Activated naive CD4-positive, alpha-beta T cell treated with anti-CD3 and anti-CD28 coated beads, Interleukin-2, amount 50 U/mL, for 24 hours (primary cell): ENCODE measurements around the gene CHCHD10.
A peak's percentile ranks its signal among the peaks of the same experiment; 100 is the strongest.

Experiments
- H3K27ac Mint-ChIP-seq: one replicate; pipeline ENCODE4 v1.8.0; 2021; ENCODE audit warnings: mild to moderate bottlenecking, mixed read lengths
- H3K27me3 Mint-ChIP-seq: one replicate; pipeline ENCODE4 v1.8.0; 2021; ENCODE audit warnings: mixed read lengths
- H3K36me3 Mint-ChIP-seq: one replicate; pipeline ENCODE4 v1.8.0; 2021; ENCODE audit warnings: mixed read lengths
- H3K4me1 Mint-ChIP-seq: one replicate; pipeline ENCODE4 v1.8.0; 2021; ENCODE audit warnings: mixed read lengths
- H3K4me3 Mint-ChIP-seq: one replicate; pipeline ENCODE4 v1.8.0; 2021; ENCODE audit warnings: mild to moderate bottlenecking, mixed read lengths
- H3K9me3 Mint-ChIP-seq: one replicate; pipeline ENCODE4 v1.8.0; 2021; ENCODE audit warnings: mixed read lengths

The CHCHD10 gene

GRCh38 chr22:23764899-23765881 is 2.6 kb downstream of the CHCHD10 start:
- Mint-ChIP-seq H3K27me3 (no peaks in the 10 kb centered on the region), H3K36me3 (no peaks in the 10 kb centered on the region), H3K4me3 (peak overlapping the region; percentile 59), H3K9me3 (no peaks in the 10 kb centered on the region), H3K4me1 (peaks cover 44% of the 10 kb centered on the region), H3K27ac (peak overlapping the region; percentile 77)

GRCh38 chr22:23763954-23764353 is 3.8 kb downstream of the CHCHD10 start:
- Mint-ChIP-seq H3K9me3 (no peaks in the 10 kb centered on the region), H3K27me3 (no peaks in the 10 kb centered on the region), H3K4me1 (peaks cover 42% of the 10 kb centered on the region), H3K27ac (no peak overlapping the region), H3K36me3 (no peaks in the 10 kb centered on the region), H3K4me3 (peak overlapping the region; percentile 78)

GRCh38 chr22:23763579-23763945 is 4.2 kb downstream of the CHCHD10 start:
- Mint-ChIP-seq H3K4me3 (peak overlapping the region; percentile 78), H3K4me1 (peaks cover 42% of the 10 kb centered on the region), H3K27me3 (no peaks in the 10 kb centered on the region), H3K36me3 (no peaks in the 10 kb centered on the region), H3K9me3 (no peaks in the 10 kb centered on the region), H3K27ac (no peak overlapping the region)

- H3K27ac Mint-ChIP-seq, result peak within 1 kb of the TSS; percentile 17
- H3K27me3 Mint-ChIP-seq, result no peaks in the 10 kb centered on the region
- no peaks in the 10 kb centered on the region for H3K9me3 Mint-ChIP-seq
- peak within 1 kb of the TSS; percentile 78 for H3K4me3 Mint-ChIP-seq
- H3K36me3 Mint-ChIP-seq, result no peaks in the 10 kb centered on the region
- peaks cover 42% of the 10 kb centered on the region for H3K4me1 Mint-ChIP-seq
Observed at GRCh38 chr22:23762842-23763578, 4.8 kb downstream of the CHCHD10 start, which contains the start of gene C22orf15. Gene C22orf15, plus strand, starts transcription at chr22:23762990. Its CDS starts 317 bp downstream, at chr22:23763307.

- H3K27ac Mint-ChIP-seq, result peak overlapping the region; percentile 42
- no peaks in the 10 kb centered on the region for H3K27me3 Mint-ChIP-seq
- H3K4me1 Mint-ChIP-seq, result peaks cover 26% of the 10 kb centered on the region
- H3K9me3 Mint-ChIP-seq, result no peaks in the 10 kb centered on the region
- no peaks in the 10 kb centered on the region for H3K36me3 Mint-ChIP-seq
- no peak overlapping the region for H3K4me3 Mint-ChIP-seq
Observed at GRCh38 chr22:23760056-23760455, 7.7 kb downstream of the CHCHD10 start.

- peaks cover 21% of the 10 kb centered on the region for H3K4me1 Mint-ChIP-seq
- no peak overlapping the region for H3K4me3 Mint-ChIP-seq
- H3K36me3 Mint-ChIP-seq, result no peaks in the 10 kb centered on the region
Observed at GRCh38 chr22:23759566-23759965, 8.2 kb downstream of the CHCHD10 start.

GRCh38 chr22:23756891-23757290 is 10.9 kb downstream of the CHCHD10 start:
- Mint-ChIP-seq H3K4me1 (peaks cover 3% of the 10 kb centered on the region), H3K9me3 (no peaks in the 10 kb centered on the region), H3K27me3 (no peaks in the 10 kb centered on the region), H3K36me3 (no peaks in the 10 kb centered on the region), H3K4me3 (no peak overlapping the region), H3K27ac (no peak overlapping the region)

More at GRCh38 chr22:23759566-23759965, 8.2 kb downstream of the CHCHD10 start:
- Mint-ChIP-seq H3K27ac (no peak overlapping the region), H3K27me3 (no peaks in the 10 kb centered on the region), H3K9me3 (no peaks in the 10 kb centered on the region)

- no peak overlapping the region for H3K27ac Mint-ChIP-seq
- H3K4me3 Mint-ChIP-seq, result no peak overlapping the region
Observed at GRCh38 chr22:23755711-23756110, 12.1 kb downstream of the CHCHD10 start.

GRCh38 chr22:23754980-23755636 is 12.7 kb downstream of the CHCHD10 start:
- no peaks in the 10 kb centered on the region for H3K9me3 Mint-ChIP-seq
- peaks cover 6% of the 10 kb centered on the region for H3K4me1 Mint-ChIP-seq
- H3K27me3 Mint-ChIP-seq, result no peaks in the 10 kb centered on the region
- no peak overlapping the region for H3K4me3 Mint-ChIP-seq
- no peak overlapping the region for H3K27ac Mint-ChIP-seq
- no peaks in the 10 kb centered on the region for H3K36me3 Mint-ChIP-seq

More at GRCh38 chr22:23755711-23756110, 12.1 kb downstream of the CHCHD10 start:
- peaks cover 2% of the 10 kb centered on the region for H3K4me1 Mint-ChIP-seq
- no peaks in the 10 kb centered on the region for H3K9me3 Mint-ChIP-seq
- no peaks in the 10 kb centered on the region for H3K27me3 Mint-ChIP-seq
- H3K36me3 Mint-ChIP-seq, result no peaks in the 10 kb centered on the region

- no peaks in the 10 kb centered on the region for H3K9me3 Mint-ChIP-seq
- no peak within 1 kb of the TSS for H3K4me3 Mint-ChIP-seq
- H3K27ac Mint-ChIP-seq, result no peak within 1 kb of the TSS
- peaks cover 11% of the 10 kb centered on the region for H3K4me1 Mint-ChIP-seq
- H3K27me3 Mint-ChIP-seq, result no peaks in the 10 kb centered on the region
- no peaks in the 10 kb centered on the region for H3K36me3 Mint-ChIP-seq
Observed at GRCh38 chr22:23754220-23754919, 13.4 kb downstream of the CHCHD10 start, which contains the start of gene VPREB3. Gene VPREB3, minus strand, starts transcription at chr22:23754425. Its CDS starts 62 bp downstream, at chr22:23754363.

- H3K4me3 Mint-ChIP-seq, result no peak overlapping the region
- H3K36me3 Mint-ChIP-seq, result no peaks in the 10 kb centered on the region
- H3K27me3 Mint-ChIP-seq, result no peaks in the 10 kb centered on the region
- peaks cover 11% of the 10 kb centered on the region for H3K4me1 Mint-ChIP-seq
- no peak overlapping the region for H3K27ac Mint-ChIP-seq
- H3K9me3 Mint-ChIP-seq, result no peaks in the 10 kb centered on the region
Observed at GRCh38 chr22:23753385-23753784, 14.4 kb downstream of the CHCHD10 start.

GRCh38 chr22:23752750-23753149 is 15.0 kb downstream of the CHCHD10 start:
- Mint-ChIP-seq H3K4me1 (peaks cover 11% of the 10 kb centered on the region), H3K4me3 (peak overlapping the region; percentile 30), H3K36me3 (no peaks in the 10 kb centered on the region), H3K9me3 (no peaks in the 10 kb centered on the region), H3K27ac (no peak overlapping the region), H3K27me3 (no peaks in the 10 kb centered on the region)

- Mint-ChIP-seq H3K36me3 (no peaks in the 10 kb centered on the region), H3K27me3 (no peaks in the 10 kb centered on the region), H3K4me3 (peak overlapping the region; percentile 66), H3K4me1 (peaks cover 11% of the 10 kb centered on the region), H3K9me3 (no peaks in the 10 kb centered on the region), H3K27ac (no peak overlapping the region)
Observed at GRCh38 chr22:23752090-23752691, 15.6 kb downstream of the CHCHD10 start.

GRCh38 chr22:23751441-23751996 is 16.3 kb downstream of the CHCHD10 start:
- Mint-ChIP-seq H3K27ac (peak overlapping the region; percentile 46), H3K36me3 (peaks cover 3% of the 10 kb centered on the region), H3K9me3 (no peaks in the 10 kb centered on the region), H3K27me3 (no peaks in the 10 kb centered on the region), H3K4me3 (peak overlapping the region; percentile 60), H3K4me1 (peaks cover 11% of the 10 kb centered on the region)
